AG08396 (cell line): ENCODE data around the gene PTRHD1.

Experiments
- DNase-seq: peaks from one replicate; pipeline ENCODE4 v3.0.0; 2012; ENCODE audit warnings: low spot score, mixed read lengths

Gene PTRHD1

GRCh38 chr2:24756789-24757188 is 36.4 kb downstream of the PTRHD1 start:
- DNase-seq = no peak

DNA sequence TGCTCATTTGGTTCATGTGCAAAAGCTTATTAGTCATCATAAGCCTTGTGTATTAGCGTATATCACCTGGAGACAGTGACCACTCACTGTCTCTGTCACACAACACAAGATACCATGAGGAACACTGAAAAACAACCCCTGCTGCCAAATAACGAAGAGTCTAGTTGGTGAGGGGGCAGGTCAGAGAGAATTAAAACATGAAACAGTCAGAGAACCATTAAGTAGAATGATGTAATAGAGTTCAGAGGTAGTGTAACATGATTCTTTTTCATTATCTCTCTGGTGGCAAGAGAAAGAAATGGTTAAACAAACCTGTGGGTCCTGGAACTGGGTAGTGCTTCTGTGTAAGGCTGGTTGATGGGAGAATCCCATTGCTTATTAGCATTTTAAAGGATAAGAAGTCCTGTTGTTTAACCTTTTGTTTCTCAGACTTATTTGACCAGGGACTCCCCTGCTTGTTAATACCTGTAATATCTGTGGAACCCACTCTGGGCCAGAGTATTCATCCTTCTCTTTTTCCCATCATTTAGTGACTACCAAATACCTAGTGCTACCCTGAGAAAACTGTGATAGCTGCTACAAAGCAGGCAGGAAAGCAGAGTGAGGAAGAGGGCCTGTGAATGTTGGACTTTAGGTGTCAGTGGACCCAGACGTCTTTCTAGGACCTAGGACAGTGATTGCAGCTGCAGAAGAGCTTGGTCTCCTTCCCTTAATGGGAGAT is 38.0 kb downstream of the PTRHD1 start:
- DNase-seq = no peak

DNA sequence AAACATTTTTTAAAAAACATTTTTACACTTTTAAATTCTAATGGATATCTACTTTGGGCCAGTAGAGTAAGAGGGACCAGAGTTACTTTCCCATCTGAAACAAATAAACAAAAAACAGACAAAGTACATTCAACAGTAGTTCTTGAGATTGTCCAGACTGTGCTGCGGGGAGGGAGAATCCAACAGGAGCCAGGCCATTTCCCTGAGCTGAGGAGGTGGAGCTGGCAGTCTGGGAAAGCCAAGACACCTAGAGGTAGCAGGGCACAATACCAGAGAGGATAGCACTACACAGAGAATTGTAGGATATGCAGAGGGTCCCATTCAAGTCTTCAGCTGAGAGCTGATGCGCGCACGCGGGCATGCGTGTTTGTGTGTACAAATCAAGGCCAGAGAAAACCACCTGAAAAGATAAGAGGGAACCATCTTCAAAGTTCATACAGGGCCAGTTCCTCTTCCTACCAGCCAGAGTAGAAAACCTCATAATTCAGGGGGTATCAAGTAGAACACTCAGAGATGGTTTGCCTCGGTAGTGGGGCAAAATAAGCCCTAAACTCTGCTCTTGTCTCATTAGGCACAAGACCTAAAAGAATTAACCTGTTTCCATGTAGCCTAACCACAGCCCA is 44.0 kb downstream of the PTRHD1 start:
- DNase-seq = no peak

DNA sequence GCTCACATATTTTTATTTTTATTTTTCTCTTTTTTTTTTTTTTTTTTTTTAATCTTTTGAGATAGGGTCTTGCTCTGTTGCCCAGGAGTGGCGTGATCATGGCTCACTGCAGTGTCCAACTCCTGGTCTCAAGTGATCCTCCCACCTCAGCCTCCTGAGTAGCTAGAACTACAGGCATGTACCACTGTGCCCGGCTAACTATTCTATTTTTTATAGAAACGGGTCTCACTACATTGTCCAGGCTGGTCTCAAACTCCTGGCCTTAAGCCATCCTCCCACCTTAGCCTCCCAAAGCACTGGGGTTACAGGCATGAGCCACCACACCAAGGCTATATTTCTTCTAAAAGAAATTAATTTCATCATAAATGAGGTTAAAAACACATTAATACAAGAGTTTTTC is 45.9 kb downstream of the PTRHD1 start:
- DNase-seq = no peak

GRCh38 chr2:24745825-24746224 is 47.4 kb downstream of the PTRHD1 start:
- no peak for DNase-seq

GRCh38 chr2:24744356-24744755 is 48.8 kb downstream of the PTRHD1 start:
- no peak for DNase-seq

GRCh38 chr2:24743924-24744323 is 49.3 kb downstream of the PTRHD1 start:
- DNase-seq = no peak

- DNase-seq = no peak
Measured at GRCh38 chr2:24742730-24743129, 50.5 kb downstream of the PTRHD1 start.

DNA sequence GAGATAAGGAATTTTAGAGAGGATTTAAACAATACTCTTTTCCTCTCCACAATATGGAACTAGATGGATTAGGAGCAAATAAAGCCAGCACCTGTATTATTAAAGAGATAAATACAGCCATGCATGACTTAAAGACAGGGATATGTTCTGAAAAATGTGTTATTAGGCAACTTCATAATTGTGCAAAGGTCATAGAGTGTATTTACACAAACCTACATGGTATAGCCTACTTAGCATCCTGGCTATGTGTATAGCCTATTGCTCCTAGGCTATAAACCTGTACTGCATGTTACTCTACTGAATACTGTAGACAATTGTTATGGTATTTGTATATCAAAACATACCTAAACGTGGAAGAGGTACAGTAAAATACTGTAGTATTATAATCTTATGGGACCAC is 53.0 kb downstream of the PTRHD1 start:
- no peak for DNase-seq
